GM21825 (cell line): ENCODE data around the gene RILPL2.
"Not testable (repeated sequence)": the region's sequence is repeated elsewhere in the genome, so short reads cannot be mapped to it uniquely, and the experiment has no call there.

ENCODE experiments used
- ATAC-seq: cut with Tn5 transposase; IDR thresholded peaks from one replicate; pipeline ENCODE4 v1.9.1; 2021; ENCODE audit warnings: mild to moderate bottlenecking, moderate library complexity; ENCODE audit not compliant: unreplicated experiment

RILPL2 gene

DNA sequence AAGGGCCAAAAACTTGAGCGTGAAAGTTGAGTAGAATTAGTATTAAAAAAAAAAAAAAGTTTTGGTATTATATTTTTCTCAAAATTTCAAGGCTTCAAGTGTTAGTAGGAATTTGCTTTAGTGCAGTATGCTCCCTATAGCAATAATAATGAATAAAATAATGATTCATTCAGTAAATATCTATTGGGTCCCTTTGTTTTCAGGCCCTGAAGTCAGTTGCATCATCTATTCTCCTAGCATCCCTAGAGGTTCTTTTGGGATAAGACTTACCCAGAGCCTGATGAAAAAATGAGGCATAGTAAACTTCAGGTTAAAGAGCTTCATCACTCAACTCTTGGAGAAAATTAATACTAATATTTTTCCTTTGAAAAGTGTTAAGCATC, 51.5 kb downstream of the RILPL2 start:
- no peak for ATAC-seq

DNA sequence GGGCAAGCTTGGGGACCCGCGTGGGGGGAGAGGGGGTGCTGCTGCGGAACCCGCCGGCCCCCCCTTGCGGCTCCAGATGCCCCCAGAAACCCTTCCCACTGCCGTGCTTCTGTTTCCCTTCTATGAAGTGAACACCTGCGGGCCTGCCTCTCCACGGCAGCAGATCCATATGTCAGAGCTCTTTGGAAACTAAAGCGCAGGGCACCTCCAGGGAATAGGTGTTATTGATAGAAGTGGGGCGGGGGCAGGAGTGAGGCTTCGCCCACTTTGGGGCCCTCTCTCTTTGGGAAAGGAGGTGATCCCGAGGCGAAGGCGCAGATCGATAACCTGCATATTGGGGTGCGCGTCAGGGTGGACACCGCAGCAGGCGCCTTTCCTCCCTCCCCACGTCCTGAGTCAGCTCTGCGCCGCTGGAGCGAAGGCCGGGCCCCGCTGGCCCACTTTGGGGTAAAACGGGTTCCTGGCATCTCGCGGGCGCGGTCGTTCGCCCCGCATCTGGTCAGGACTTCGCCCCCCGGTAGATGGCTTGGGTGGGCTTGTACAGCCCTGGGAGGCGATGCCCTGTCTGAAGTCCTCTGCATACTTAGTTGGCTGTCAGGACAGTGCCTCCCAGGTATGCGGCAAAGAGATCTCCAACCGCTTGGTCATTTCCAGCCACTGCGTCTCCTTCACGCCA, 52.0 kb downstream of the RILPL2 start:
- ATAC-seq: no peak

DNA sequence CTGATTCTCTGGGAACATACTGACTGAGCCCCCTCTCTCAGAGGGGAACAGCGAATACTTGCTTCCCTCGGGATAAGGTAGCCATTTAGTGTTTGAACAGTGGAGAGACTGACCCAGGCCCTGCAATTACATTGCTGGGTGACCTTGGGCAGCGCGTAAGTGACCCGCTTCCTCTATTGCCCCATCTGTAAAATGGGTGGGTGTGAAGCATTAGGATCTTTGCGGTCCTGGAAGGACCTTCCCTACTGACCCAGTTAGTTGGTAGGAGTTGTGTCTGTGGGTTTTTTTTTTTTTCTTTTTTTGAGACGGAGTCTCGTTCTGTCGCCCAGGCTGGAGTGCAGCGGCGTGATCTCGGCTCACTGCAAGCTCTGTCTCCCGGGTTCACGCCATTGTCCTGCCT, 53.8 kb downstream of the RILPL2 start:
- no peak for ATAC-seq

DNA sequence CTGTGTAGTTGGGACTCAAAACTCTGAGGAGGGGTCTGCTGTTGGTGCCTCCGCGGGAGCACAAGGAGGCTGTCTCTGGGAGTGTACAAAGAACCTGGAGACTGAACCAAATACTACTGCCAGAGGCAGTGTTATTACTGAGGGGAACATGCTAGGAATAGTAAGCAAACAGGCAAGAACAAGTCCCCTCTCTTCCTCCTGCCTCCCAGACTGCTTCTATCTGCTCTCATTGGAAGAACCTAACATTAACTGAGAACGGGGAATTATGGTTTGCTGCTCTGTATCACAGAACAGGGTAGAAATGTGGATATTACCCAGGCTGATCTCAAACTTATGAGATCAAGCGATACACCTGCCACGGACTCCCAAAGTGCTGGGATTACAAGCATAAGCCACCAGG, 57.1 kb downstream of the RILPL2 start:
- no peak for ATAC-seq

DNA sequence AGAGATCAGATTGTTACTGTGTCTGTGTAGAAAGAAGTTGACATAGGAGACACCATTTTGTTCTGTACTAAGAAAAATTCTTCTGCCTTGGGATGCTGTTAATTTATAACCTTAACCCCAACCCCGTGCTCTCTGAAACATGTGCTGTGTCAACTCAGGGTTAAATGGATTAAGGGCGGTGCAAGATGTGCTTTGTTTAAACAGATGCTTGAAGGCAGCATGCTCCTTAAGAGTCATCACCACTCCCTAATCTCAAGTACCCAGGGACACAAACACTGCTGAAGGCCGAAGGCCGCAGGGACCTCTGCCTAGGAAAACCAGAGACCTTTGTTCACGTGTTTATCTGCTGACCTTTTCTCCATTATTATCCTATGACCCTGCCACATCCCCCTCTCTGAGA, 64.1 kb downstream of the RILPL2 start:
- ATAC-seq: not testable (repeated sequence)

DNA sequence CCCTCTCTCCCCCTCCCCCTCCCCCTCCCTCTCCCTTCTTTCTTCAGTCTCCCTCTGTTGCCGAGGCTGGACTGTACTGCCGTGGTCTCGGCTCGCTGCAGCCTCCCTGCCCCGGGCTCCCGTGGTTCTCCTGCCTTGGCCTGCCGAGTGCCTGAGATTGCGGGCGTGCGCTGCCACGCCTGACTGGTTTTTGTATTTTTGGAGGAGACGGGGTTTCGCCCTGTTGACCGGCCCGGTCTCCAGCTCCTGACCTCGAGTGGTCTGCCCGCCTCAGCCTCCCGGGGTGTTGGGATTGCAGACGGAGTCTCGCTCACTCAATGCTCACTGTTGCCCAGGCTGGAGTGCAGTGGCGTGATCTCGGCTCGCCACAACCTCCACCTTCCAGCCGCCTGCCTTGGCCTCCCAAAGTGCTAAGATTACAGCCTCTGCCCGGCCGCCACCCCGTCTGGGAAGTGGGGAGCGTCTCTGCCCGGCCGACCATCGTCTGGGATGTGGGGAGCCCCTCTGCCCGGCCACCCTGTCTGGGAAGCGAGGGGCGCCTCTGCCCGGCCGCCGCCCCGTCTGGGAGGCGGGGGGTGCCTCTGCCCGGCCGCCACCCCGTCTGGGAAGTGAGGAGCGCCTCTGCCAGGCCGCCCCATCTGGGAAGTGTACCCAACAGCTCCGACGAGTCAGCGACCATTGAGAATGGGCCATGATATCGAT, 64.7 kb downstream of the RILPL2 start:
- ATAC-seq: not testable (repeated sequence)

DNA sequence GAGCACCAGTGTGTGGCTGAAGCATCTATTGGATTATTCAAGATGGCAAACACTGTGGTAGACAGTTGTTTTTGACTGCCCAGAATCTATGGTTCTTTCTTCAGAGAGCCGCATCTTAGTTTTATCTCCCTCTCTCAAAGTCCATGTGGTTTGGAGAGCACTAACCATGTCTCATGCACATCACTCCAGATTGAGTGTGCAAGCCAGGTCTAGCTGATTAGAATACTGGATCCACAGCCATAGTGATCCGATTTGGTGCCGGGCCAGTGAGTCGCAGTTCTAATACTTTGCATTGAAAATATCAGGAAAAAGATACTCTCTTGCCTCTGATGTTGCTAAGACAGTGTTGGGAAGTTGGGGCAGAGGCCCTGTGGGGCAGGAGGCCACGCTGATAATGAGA, 67.3 kb downstream of the RILPL2 start:
- ATAC-seq: no peak

DNA sequence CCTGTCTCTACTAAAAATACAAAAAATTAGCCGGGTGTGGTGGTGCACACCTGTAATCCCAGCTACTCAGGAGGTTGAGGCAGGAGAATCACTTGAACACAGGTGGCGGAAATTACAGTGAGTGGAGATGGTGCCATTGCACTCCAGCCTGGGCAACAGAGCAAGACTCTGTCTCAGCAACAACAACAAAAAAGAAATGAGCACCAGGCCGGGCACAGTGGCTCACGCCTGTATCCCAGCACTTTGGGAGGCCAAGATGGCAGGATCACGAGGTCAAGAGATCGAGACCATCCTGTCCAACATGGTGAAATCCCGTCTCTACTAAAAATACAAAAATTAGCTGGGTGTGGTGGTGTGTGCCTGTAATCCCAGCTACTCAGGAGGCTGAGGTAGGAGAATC, 68.1 kb downstream of the RILPL2 start:
- not testable (repeated sequence) for ATAC-seq

DNA sequence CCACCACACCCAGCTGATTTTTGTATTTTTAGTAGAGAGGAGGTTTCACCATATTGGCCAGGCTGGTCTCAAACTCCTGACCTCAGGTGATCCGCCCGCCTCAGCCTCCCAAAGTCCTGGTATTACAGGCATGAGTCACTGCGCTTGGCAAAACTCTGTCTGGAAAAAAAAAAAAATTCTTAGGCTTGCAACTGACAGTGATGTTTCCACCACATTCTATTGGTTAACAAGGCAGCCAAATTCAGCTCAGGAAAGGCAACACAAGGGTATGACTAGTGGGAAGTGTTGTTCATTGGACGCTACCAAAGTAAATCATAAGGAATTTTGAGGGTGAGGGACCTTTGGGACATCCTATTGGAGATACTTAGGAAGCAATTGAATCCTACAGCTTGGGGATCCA, 69.0 kb downstream of the RILPL2 start:
- ATAC-seq: no peak
